ENCODE measurements around the gene SEC62. TPM values are rescaled to one million over a fixed set of nuclear protein-coding genes. Genes with fewer than 3 reads are reported as not detected.

SEC62 gene
- polyA plus RNA-seq, 3 donors: 15.6 to 117 (median 95.2) TPM

GRCh38 chr3:169966951-169967915 lies 626 bp downstream of the SEC62 start:
- no peaks in the 10 kb centered on the region for H3K9me3 ChIP-seq (replicated peaks in 1 of 2; ENCODE audit: control insufficient read depth in 1 of 2, insufficient read depth in 1 of 2, low read length in 2 of 2)
- Mint-ChIP-seq H3K27me3 (ENCODE audit: low read depth in 3 of 3) (peaks cover 0 to 2% (median 2%) of the 10 kb centered on the region in 3 donors), H3K9me3 (peaks cover 0 to 4% (median 0%) of the 10 kb centered on the region in 7 donors), H3K36me3 (peaks cover 21% of the 10 kb centered on the region in 2 donors), H3K27ac (peak overlapping the region; percentile 96 to 99 (median 98)), H3K4me1 (peaks cover 52% of the 10 kb centered on the region), H3K4me3 (peak overlapping the region; percentile 93 to 94)
- DNase-seq: peak; percentile 62 to 85 (median 73)
- H3K4me2 ChIP-seq (replicated peaks; ENCODE audit: extremely low read depth, low read length, poor library complexity, severe bottlenecking): peak overlapping the region; percentile 73
- peak overlapping the region; percentile 7 for H2AFZ ChIP-seq (ENCODE audit: insufficient read depth, low read depth, low read length, poor library complexity, severe bottlenecking)
- peaks cover 61% of the 10 kb centered on the region for H3K79me2 ChIP-seq (ENCODE audit: insufficient read depth, low read length)
- H3K9ac ChIP-seq (ENCODE audit: insufficient read depth, low read length, poor library complexity, severe bottlenecking): peak overlapping the region; percentile 97
- peak overlapping the region; percentile 95 to 98 for H3K27ac ChIP-seq (ENCODE audit: low read depth in 1 of 2, low read length in 2 of 2)
- WGBS (ENCODE audit: insufficient coverage): 0% methylated on average over 18 of the region's 44 CpGs
- TF ChIP-seq CTCF (IDR thresholded peaks at IDR 0.05): no peak
- peaks cover 27 to 36% of the 10 kb centered on the region in 2 donors for H3K4me1 ChIP-seq (ENCODE audit: control insufficient read depth in 1 of 2, insufficient read depth in 2 of 2, low read length in 2 of 2)
- intact Hi-C loops (cut with micrococcal nuclease): loop anchor here (2.0 to 10.0 kb wide), 5 partner anchors 35 to 390 kb away; partner anchors contain the start of genes ACTRT3 (in 2 of the 2), TERC (in 2 of the 2), LRRC31 (in 1 of the 2) and SKIL (in 1 of the 2)
- no peaks in the 10 kb centered on the region for H3K27me3 ChIP-seq (ENCODE audit: control insufficient read depth in 2 of 2, insufficient read depth in 2 of 2, low read length in 2 of 2)
- peaks cover 7 to 17% of the 10 kb centered on the region in 2 donors for H3K36me3 ChIP-seq (replicated peaks in 1 of 2; ENCODE audit: control insufficient read depth in 1 of 2, insufficient read depth in 2 of 2, low read length in 2 of 2)
- peak overlapping the region; percentile 78 to 88 (median 81) for H3K4me3 ChIP-seq (replicated peaks in 1 of 3; ENCODE audit: low read depth in 2 of 3, low read length in 3 of 3)
- H4K20me1 ChIP-seq (ENCODE audit: insufficient read depth, low read length): peaks cover 15% of the 10 kb centered on the region

- no CpG with 5 or more reads among the region's 2 CpGs for WGBS (ENCODE audit: insufficient coverage)
- H3K27ac ChIP-seq (ENCODE audit: low read depth in 1 of 2, low read length in 2 of 2): peak overlapping the region in 1 of 2 donors; percentile 95
- H2AFZ ChIP-seq (ENCODE audit: insufficient read depth, low read depth, low read length, poor library complexity, severe bottlenecking): no peak overlapping the region
- no peaks in the 10 kb centered on the region for H3K9me3 ChIP-seq (replicated peaks in 1 of 2; ENCODE audit: control insufficient read depth in 1 of 2, insufficient read depth in 1 of 2, low read length in 2 of 2)
- peaks cover 7 to 20% of the 10 kb centered on the region in 2 donors for H3K36me3 ChIP-seq (replicated peaks in 1 of 2; ENCODE audit: control insufficient read depth in 1 of 2, insufficient read depth in 2 of 2, low read length in 2 of 2)
- Mint-ChIP-seq H3K27me3 (ENCODE audit: low read depth in 3 of 3) (peaks cover 0 to 2% (median 0%) of the 10 kb centered on the region in 3 donors), H3K4me3 (peak overlapping the region; percentile 93 to 94), H3K27ac (peak overlapping the region; percentile 6 to 99 (median 97)), H3K4me1 (peaks cover 53% of the 10 kb centered on the region), H3K36me3 (peaks cover 24 to 25% of the 10 kb centered on the region in 2 donors), H3K9me3 (peaks cover 0 to 4% (median 0%) of the 10 kb centered on the region in 7 donors)
- DNase-seq: no peak
- no peak overlapping the region for H3K9ac ChIP-seq (ENCODE audit: insufficient read depth, low read length, poor library complexity, severe bottlenecking)
- H3K4me1 ChIP-seq (ENCODE audit: control insufficient read depth in 1 of 2, insufficient read depth in 2 of 2, low read length in 2 of 2): peaks cover 27 to 36% of the 10 kb centered on the region in 2 donors
- peaks cover 72% of the 10 kb centered on the region for H3K79me2 ChIP-seq (ENCODE audit: insufficient read depth, low read length)
- H4K20me1 ChIP-seq (ENCODE audit: insufficient read depth, low read length): peaks cover 22% of the 10 kb centered on the region
- intact Hi-C loops (cut with micrococcal nuclease): loop anchor here (5.0 to 10.0 kb wide), 4 partner anchors 36 to 204 kb away; partner anchors contain the start of genes ACTRT3 (in 2 of the 2), TERC (in 2 of the 2) and LRRC31 (in 1 of the 2)
- H3K4me2 ChIP-seq (replicated peaks; ENCODE audit: extremely low read depth, low read length, poor library complexity, severe bottlenecking): peak overlapping the region; percentile 73
- no peak for TF ChIP-seq CTCF (IDR thresholded peaks at IDR 0.05)
- no peaks in the 10 kb centered on the region for H3K27me3 ChIP-seq (ENCODE audit: control insufficient read depth in 2 of 2, insufficient read depth in 2 of 2, low read length in 2 of 2)
- peak overlapping the region in 1 of 3 experiments; percentile 81 for H3K4me3 ChIP-seq (replicated peaks in 1 of 3; ENCODE audit: low read depth in 2 of 3, low read length in 3 of 3)
These were observed 1.7 kb downstream of the SEC62 start for GRCh38 chr3:169968224-169968885.

Data from CD14-positive monocyte (primary cell).